Upper lobe of right lung (tissue), 1 donor: ENCODE measurements around the gene MYLK4. TPM values are rescaled to one million over a fixed set of nuclear protein-coding genes. Genes with fewer than 3 reads are reported as not detected.

ENCODE experiments used
- ATAC-seq: fragments of 200-7000 bp; cut with Tn5 transposase; one replicate; pipeline ENCODE4 v1.9.1; 2020; ENCODE audit warnings: mild to moderate bottlenecking, moderate library complexity
- DNase-seq: peaks from one replicate; pipeline ENCODE4 v3.0.0-alpha.2; 2020
- H3K27ac ChIP-seq: fragments of 200-600 bp; one replicate; pipeline ENCODE4 v1.8.0; 2022
- H3K27me3 ChIP-seq: fragments of 200-600 bp; one replicate; pipeline ENCODE4 v1.8.0; 2022; ENCODE audit warnings: mild to moderate bottlenecking
- H3K36me3 ChIP-seq: fragments of 200-600 bp; one replicate; pipeline ENCODE4 v1.8.0; 2022
- H3K4me1 ChIP-seq: fragments of 200-600 bp; one replicate; pipeline ENCODE4 v1.8.0; 2022
- H3K4me3 ChIP-seq: fragments of 200-600 bp; one replicate; pipeline ENCODE4 v1.8.0; 2022; ENCODE audit warnings: mild to moderate bottlenecking
- H3K9me3 ChIP-seq: fragments of 200-600 bp; one replicate; pipeline ENCODE4 v1.8.0; 2022
- CTCF ChIP-seq: fragments of 200-600 bp; IDR thresholded peaks from one replicate; pipeline ENCODE4 v1.8.0; 2022; ENCODE audit warnings: antibody characterized with exemption
- intact Hi-C: fragments of 100-400 bp; cut with DNase I; formaldehyde crosslinking; loops from one replicate; pipeline ENCODE4 v1.11.0; 2022
- total RNA-seq: library from RNA; stranded (reverse); fragmentation: NEBNext Ultra II Directional; extraction: Animal tissue kit (Norgen Biotek cat#: 25700); gene quantifications from one replicate; pipeline ENCODE4 v1.2.1, GENCODE V29; 2021
- donor health status: DM: no; HTN: yes; CAD: no; lungs with severe emphysema.

MYLK4 gene
- total RNA-seq, 1 donor from 2014 or later, result 0.84 TPM

GRCh38 chr6:2760882-2761842, 10.4 kb upstream of the MYLK4 start:
- TF ChIP-seq CTCF, result peak; percentile 49
- ATAC-seq (no peak), DNase-seq (no peak)
- Histone ChIP-seq H3K9me3 (no peaks in the 10 kb centered on the region), H3K27ac (no peak overlapping the region), H3K4me1 (peaks cover 5% of the 10 kb centered on the region), H3K36me3 (no peaks in the 10 kb centered on the region), H3K27me3 (no peaks in the 10 kb centered on the region), H3K4me3 (no peak overlapping the region)
- intact Hi-C loops, result no loop called here

- Histone ChIP-seq H3K4me1 (peaks cover under 1% of the 10 kb centered on the region), H3K27ac (no peak overlapping the region), H3K27me3 (no peaks in the 10 kb centered on the region), H3K4me3 (no peak overlapping the region), H3K9me3 (no peaks in the 10 kb centered on the region), H3K36me3 (no peaks in the 10 kb centered on the region)
- intact Hi-C loops, result no loop called here
- ATAC-seq (no peak), DNase-seq (no peak)
- TF ChIP-seq CTCF, result no peak
Measured at GRCh38 chr6:2758980-2759379, 8.3 kb upstream of the MYLK4 start.

GRCh38 chr6:2756687-2757224, 6.0 kb upstream of the MYLK4 start:
- no peak for ATAC-seq
- Histone ChIP-seq H3K4me1 (no peaks in the 10 kb centered on the region), H3K9me3 (no peaks in the 10 kb centered on the region), H3K36me3 (no peaks in the 10 kb centered on the region), H3K27ac (no peak overlapping the region), H3K27me3 (no peaks in the 10 kb centered on the region), H3K4me3 (no peak overlapping the region)
- no peak for DNase-seq
- no peak for TF ChIP-seq CTCF
- intact Hi-C loops, result no loop called here

- intact Hi-C loops, result no loop called here
- TF ChIP-seq CTCF, result no peak
- no peak overlapping the region for H3K27ac ChIP-seq
- peak; percentile 78 for ATAC-seq
- H3K4me3 ChIP-seq, result no peak overlapping the region
- H3K9me3 ChIP-seq, result no peaks in the 10 kb centered on the region
- no peaks in the 10 kb centered on the region for H3K4me1 ChIP-seq
- no peak for DNase-seq
- H3K36me3 ChIP-seq, result no peaks in the 10 kb centered on the region
- H3K27me3 ChIP-seq, result no peaks in the 10 kb centered on the region
Measured at GRCh38 chr6:2756241-2756640, 5.5 kb upstream of the MYLK4 start.

- H3K36me3 ChIP-seq, result no peaks in the 10 kb centered on the region
- DNase-seq (no peak), ATAC-seq (no peak)
- no peaks in the 10 kb centered on the region for H3K27me3 ChIP-seq
- TF ChIP-seq CTCF, result no peak
- no peaks in the 10 kb centered on the region for H3K9me3 ChIP-seq
- H3K4me1 ChIP-seq, result no peaks in the 10 kb centered on the region
- no peak overlapping the region for H3K27ac ChIP-seq
- H3K4me3 ChIP-seq, result no peak overlapping the region
- intact Hi-C loops, result no loop called here
Measured at GRCh38 chr6:2755456-2755855, 4.7 kb upstream of the MYLK4 start.
